K562 (cell line): Measurements from ENCODE around the gene CYP46A1. TPM values are rescaled to one million over a fixed set of nuclear protein-coding genes. Genes with fewer than 3 reads are reported as not detected.

Experiments
- ATAC-seq: fragments of 200-7000 bp; cut with Tn5 transposase; 3 replicates; pipeline ENCODE4 v1.9.1; 2020; ENCODE audit warnings: moderate library complexity
- BruUV-seq: library from RNA; stranded (reverse); fragments of 400-500 nt; replicated peaks from 2 replicates; lab custom pipeline; 2021; lab: Mats Ljungman, UMichigan
- CTCF ChIA-PET: fragments of 300-600 bp; formaldehyde crosslinking; extraction: SDS; loops from one replicate; lab custom pipeline; 2021; ENCODE audit warnings: low intra/inter-chr PET ratio; lab: Yijun Ruan, JAX
- POLR2A ChIA-PET: fragments of 300-600, 350-650 bp; sonication (Branson Sonifier 250); formaldehyde crosslinking; extraction: SDS; loops from one replicate; lab custom pipeline; 2021; ENCODE audit warnings: antibody characterized with exemption, inconsistent platforms; lab: Yijun Ruan, JAX
- DNase-seq, 4 experiments: peaks; one replicate each; pipeline versions ENCODE4 v3.0.0 to v3.0.0-alpha.2; 2011 to 2018; ENCODE audit warnings: low spot score in 3 of 4, mixed read lengths in 3 of 4; ENCODE audit errors: extremely low read depth in 1 of 4
- FAIRE-seq: peaks from 2 replicates; lab custom pipeline; 2011; peaks lifted over from hg19 to GRCh38; lab: Jason Lieb, UNC
- H2AFZ ChIP-seq: 2 replicates; pipeline ENCODE4 v1.6.0; 2011; ENCODE audit warnings: low read depth, low read length, control low read depth, inconsistent platforms
- H3K27ac ChIP-seq: fragments of 200-600 bp; 3 replicates; pipeline ENCODE4 v1.8.0; 2011; ENCODE audit warnings: low read depth, mild to moderate bottlenecking, control low read depth, inconsistent platforms, low read length, moderate library complexity, mixed read lengths; ENCODE audit errors: extremely low read depth
- H3K27me3 ChIP-seq, 2 experiments: fragments of 300-600 bp in 1 of 2; 2 replicates in 1 of 2; 3 replicates in 1 of 2; pipeline versions ENCODE4 v1.6.0 to v1.8.0; 2011; ENCODE audit warnings: inconsistent platforms in 2 of 2, low read length in 2 of 2, mild to moderate bottlenecking in 1 of 2, mixed read lengths in 1 of 2, moderate library complexity in 1 of 2; ENCODE audit not compliant: control insufficient read depth in 2 of 2, insufficient read depth in 2 of 2
- H3K36me3 ChIP-seq: fragments of 300-600 bp; 3 replicates; pipeline ENCODE4 v1.8.0; 2011; ENCODE audit warnings: mild to moderate bottlenecking, low read length, inconsistent platforms; ENCODE audit not compliant: control insufficient read depth, insufficient read depth
- H3K4me1 ChIP-seq, 2 experiments: fragments of 200-600 bp in 1 of 2; replicated peaks in 1 of 2; 2 replicates in 1 of 2; 3 replicates in 1 of 2; pipeline versions ENCODE4 v1.5.1 to v1.8.0; 2011; ENCODE audit warnings: inconsistent platforms in 2 of 2, low read length in 2 of 2, mild to moderate bottlenecking in 1 of 2, mixed read lengths in 1 of 2, moderate library complexity in 1 of 2; ENCODE audit not compliant: control insufficient read depth in 2 of 2, insufficient read depth in 2 of 2
- H3K4me2 ChIP-seq: 2 replicates; pipeline ENCODE4 v1.6.1; 2011; ENCODE audit warnings: low read length, control low read depth, inconsistent platforms, mixed read lengths; ENCODE audit not compliant: insufficient read depth
- H3K4me3 ChIP-seq: fragments of 200-600 bp; sonication (generic), shearing (Covaris generic); 2 replicates; pipeline ENCODE4 v1.5.1; 2016; ENCODE audit warnings: control low read depth, inconsistent platforms
- H3K79me2 ChIP-seq: fragments of 200-600 bp; 3 replicates; pipeline ENCODE4 v1.8.0; 2011; ENCODE audit warnings: low read length, inconsistent platforms; ENCODE audit not compliant: control insufficient read depth, insufficient read depth
- H3K9ac ChIP-seq, 2 experiments: 2 replicates each; pipeline versions ENCODE4 v1.6.0 to v1.6.1; 2011; ENCODE audit warnings: low read depth in 2 of 2, low read length in 2 of 2, control low read depth in 1 of 2, inconsistent platforms in 1 of 2, mild to moderate bottlenecking in 1 of 2, mixed read lengths in 1 of 2; ENCODE audit not compliant: insufficient read depth in 1 of 2
- H3K9me1 ChIP-seq: one replicate; pipeline ENCODE4 v1.6.0; 2011; ENCODE audit warnings: inconsistent platforms, mild to moderate bottlenecking, low read length, moderate library complexity; ENCODE audit not compliant: control insufficient read depth, insufficient read depth
- H3K9me3 ChIP-seq: replicated peaks from 2 replicates; pipeline ENCODE4 v1.5.1; 2011; ENCODE audit warnings: low read depth, low read length, inconsistent platforms; ENCODE audit not compliant: control insufficient read depth, insufficient read depth
- H4K20me1 ChIP-seq: replicated peaks from 2 replicates; pipeline ENCODE4 v1.6.1; 2011; ENCODE audit warnings: low read length, inconsistent platforms, mixed read lengths; ENCODE audit not compliant: control insufficient read depth, insufficient read depth
- CBFA2T3 ChIP-seq: fragments of 450-650 bp; IDR thresholded peaks from 2 replicates; pipeline ENCODE4 v1.6.1; 2017
- E2F8 ChIP-seq: fragments of 450-650 bp; IDR thresholded peaks from 2 replicates; pipeline ENCODE4 v1.7.1; 2018; ENCODE audit warnings: mild to moderate bottlenecking, low read depth; ENCODE audit not compliant: partially characterized antibody
- EP300 ChIP-seq: IDR thresholded peaks from 2 replicates; pipeline ENCODE4 v1.6.1; 2012; ENCODE audit warnings: low read length, improper control_type of control experiment
- MTA1 ChIP-seq: fragments of 450-650 bp; IDR thresholded peaks from 2 replicates; pipeline ENCODE4 v1.6.1; 2017; ENCODE audit warnings: borderline replicate concordance
- POLR3G ChIP-seq: IDR thresholded peaks from 2 replicates; pipeline ENCODE4 v1.6.1; 2011; ENCODE audit not compliant: insufficient read length, insufficient replicate concordance; ENCODE audit errors: extremely low read depth
- WGBS: fragments of 100-300 bp; shearing (Covaris generic); methylation state at CpG from one replicate; pipeline ENCODE4 v1.1.6; 2016; ENCODE audit warnings: low coverage, mixed read lengths; ENCODE audit not compliant: insufficient coverage; ENCODE audit errors: missing lambda C conversion rate; 5-methylcytosine and 5-hydroxymethylcytosine counted together
- in situ Hi-C: fragments of 300-500 bp; cut with MboI; formaldehyde crosslinking; loops from 4 replicates; pipeline ENCODE4 v1.15.0; 2018; ENCODE audit warnings: inconsistent platforms, mixed read lengths
- intact Hi-C: fragments of 100-400 bp; cut with micrococcal nuclease; formaldehyde crosslinking; loops from 2 replicates; pipeline ENCODE4 v1.14.2; 2022
- polyA plus RNA-seq, 8 experiments: library from polyadenylated mRNA; depleted of rRNA in 4 of 8; stranded (reverse) in 5 of 8; unstranded in 3 of 8; fragments of >200 nt; fragmentation: Nextera tagmentation in 2 of 8; fragmentation: Illumina TruSeq in 1 of 8; extraction: Ambion mirVana in 2 of 8; extraction: Trizol in 1 of 8; gene quantifications; 2 replicates each; pipeline versions ENCODE4 v1.2.1 to v1.2.3, GENCODE V29; 2011 to 2014; ENCODE audit warnings: inconsistent platforms in 1 of 8, missing spikeins in 1 of 8
- total RNA-seq, 7 experiments: library from RNA; depleted of rRNA in 6 of 7; stranded (reverse); fragments of >200 nt in 6 of 7; fragmentation: Illumina TruSeq in 2 of 7; extraction: Trizol in 2 of 7; gene quantifications; 2 replicates each; pipeline versions ENCODE4 v1.2.1 to v1.2.3, GENCODE V29; 2011 to 2021; ENCODE audit warnings: low replicate concordance in 1 of 7

Gene CYP46A1
- total and polyA plus RNA-seq, 9 of the 15 experiments (the other 6 are each of a cell fraction or from before 2014, with no cell fraction given), result not detected

DNA sequence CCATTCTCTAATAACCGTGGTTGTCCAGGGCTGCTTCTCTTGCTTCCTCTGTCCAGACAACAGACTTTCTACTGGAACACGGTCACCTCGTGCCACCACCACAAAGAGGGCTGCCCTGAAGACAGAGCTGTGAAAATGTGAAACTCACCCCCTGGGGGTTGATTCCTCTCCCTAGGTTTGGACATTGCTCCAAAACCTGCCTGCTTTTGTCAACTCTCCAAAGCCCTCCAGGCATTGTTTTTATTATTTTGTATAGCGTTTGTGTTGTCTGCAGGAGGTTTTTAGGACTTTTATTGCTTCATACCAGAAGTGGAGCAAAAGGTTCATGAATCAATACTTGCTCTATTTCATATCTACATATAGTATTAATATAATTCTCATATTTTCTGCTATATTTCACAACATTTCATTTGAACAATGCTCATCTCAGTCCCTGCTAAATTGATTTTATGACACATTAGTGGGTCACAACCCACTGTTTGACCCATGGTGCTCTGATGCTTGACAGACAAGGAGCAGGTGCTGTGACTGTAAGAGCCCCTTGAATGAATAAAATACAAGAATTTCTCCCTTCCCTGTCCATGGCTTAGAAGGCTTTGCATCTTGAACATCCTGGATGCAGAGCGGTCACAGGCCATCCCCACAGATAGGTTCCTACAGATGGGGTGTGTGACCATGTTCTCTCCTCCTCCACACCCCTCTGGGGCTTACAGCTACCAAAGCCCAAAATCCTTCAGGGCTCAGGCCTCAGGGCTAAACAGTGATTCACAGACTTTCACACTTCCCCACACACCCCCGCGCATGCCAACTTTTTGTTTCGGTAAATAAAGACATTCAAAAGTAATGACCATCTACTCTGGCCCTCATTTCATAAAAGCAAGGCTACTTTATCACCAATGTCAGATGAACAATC lies 88.5 kb downstream of the CYP46A1 start:
- H3K4me1 ChIP-seq, result no peaks in the 10 kb centered on the region
- no peak for TF ChIP-seq CBFA2T3
- TF ChIP-seq E2F8, result no peak
- TF ChIP-seq POLR3G, result no peak
- no peak for TF ChIP-seq EP300
- TF ChIP-seq MTA1, result no peak
- H3K9ac ChIP-seq, result no peak overlapping the region
- ChIA-PET CTCF (no interaction called here), POLR2A (no interaction called here)
- peaks cover 6 to 27% of the 10 kb centered on the region in 2 experiments; a peak in 4 of 5 replicates for H3K27me3 ChIP-seq
- no peaks in the 10 kb centered on the region for H3K9me3 ChIP-seq
- H2AFZ ChIP-seq, result no peak overlapping the region
- ATAC-seq, result no peak
- BruUV-seq, result no TSS peak
- H3K36me3 ChIP-seq, result no peaks in the 10 kb centered on the region
- H3K79me2 ChIP-seq, result no peaks in the 10 kb centered on the region
- in situ Hi-C loops, result no loop called here
- no peak overlapping the region for H3K4me2 ChIP-seq
- no peak for FAIRE-seq
- no peaks in the 10 kb centered on the region for H3K9me1 ChIP-seq
- no peak overlapping the region for H3K4me3 ChIP-seq
- WGBS, result 2% methylated on average over 8 of the region's 8 CpGs
- no peak for DNase-seq
- H3K27ac ChIP-seq, result no peak overlapping the region
- intact Hi-C loops, result no loop called here
- H4K20me1 ChIP-seq, result no peaks in the 10 kb centered on the region
